ENCODE data around the gene TROAP. TPM values are rescaled to one million over a fixed set of nuclear protein-coding genes. Genes with fewer than 3 reads are reported as not detected.

The TROAP gene
- total and polyA plus RNA-seq, 2 donors (not counting 1 experiment from before 2014, with no cell fraction given): 0.88 to 1.0 TPM

DNA sequence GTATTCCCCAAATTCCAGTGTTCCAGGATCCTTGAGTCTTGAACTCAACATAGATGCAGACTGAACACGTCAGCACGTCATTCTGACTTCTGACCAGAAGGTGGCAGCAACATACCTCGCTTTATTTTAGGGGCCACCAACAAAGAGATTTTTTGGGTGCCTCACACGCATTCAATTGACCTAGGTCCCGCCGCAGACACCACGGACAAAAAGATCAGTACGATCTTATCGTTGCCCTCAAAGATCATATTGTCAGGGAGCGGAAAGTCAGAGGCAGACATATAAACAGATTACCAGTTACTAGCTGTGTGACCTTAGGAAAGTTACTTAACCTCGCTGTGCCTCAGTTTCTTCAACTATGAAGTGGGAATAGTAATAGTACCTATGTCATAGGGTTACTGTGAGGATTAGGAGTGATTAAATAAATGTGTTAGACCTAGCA, 34.6 kb upstream of the TROAP start:
- Mint-ChIP-seq H3K27ac (no peak overlapping the region), H3K4me1 (no peaks in the 10 kb centered on the region), H3K9me3 (ENCODE audit: insufficient read depth) (no peaks in the 10 kb centered on the region), H3K4me3 (no peak overlapping the region), H3K27me3 (peaks cover 28% of the 10 kb centered on the region)
- intact Hi-C loops (cut with micrococcal nuclease): loop anchor here (1.0 to 5.0 kb wide), 6 partner anchors 8 to 294 kb away; partner anchors contain the start of gene C1QL4
- WGBS (ENCODE audit: insufficient coverage): 17% methylated on average over 11 of the region's 11 CpGs
- H3K4me1 ChIP-seq (ENCODE audit: control insufficient read depth in 2 of 2, insufficient read depth in 2 of 2, low read length in 2 of 2): no peaks in the 10 kb centered on the region
- no peaks in the 10 kb centered on the region for H4K20me1 ChIP-seq (ENCODE audit: control insufficient read depth, insufficient read depth, low read length, poor library complexity, severe bottlenecking)
- H3K36me3 ChIP-seq (replicated peaks in 1 of 2; ENCODE audit: control extremely low read depth in 1 of 2, control insufficient read depth in 1 of 2, extremely low read depth in 1 of 2, insufficient read depth in 2 of 2, low read length in 1 of 2): no peaks in the 10 kb centered on the region
- no peak overlapping the region for H3K27ac ChIP-seq (ENCODE audit: low read length in 2 of 2)
- ATAC-seq (ENCODE audit: low read depth): peak; percentile 53
- H3K9ac ChIP-seq (ENCODE audit: low read length): no peak overlapping the region
- TF ChIP-seq, protein P1, sequence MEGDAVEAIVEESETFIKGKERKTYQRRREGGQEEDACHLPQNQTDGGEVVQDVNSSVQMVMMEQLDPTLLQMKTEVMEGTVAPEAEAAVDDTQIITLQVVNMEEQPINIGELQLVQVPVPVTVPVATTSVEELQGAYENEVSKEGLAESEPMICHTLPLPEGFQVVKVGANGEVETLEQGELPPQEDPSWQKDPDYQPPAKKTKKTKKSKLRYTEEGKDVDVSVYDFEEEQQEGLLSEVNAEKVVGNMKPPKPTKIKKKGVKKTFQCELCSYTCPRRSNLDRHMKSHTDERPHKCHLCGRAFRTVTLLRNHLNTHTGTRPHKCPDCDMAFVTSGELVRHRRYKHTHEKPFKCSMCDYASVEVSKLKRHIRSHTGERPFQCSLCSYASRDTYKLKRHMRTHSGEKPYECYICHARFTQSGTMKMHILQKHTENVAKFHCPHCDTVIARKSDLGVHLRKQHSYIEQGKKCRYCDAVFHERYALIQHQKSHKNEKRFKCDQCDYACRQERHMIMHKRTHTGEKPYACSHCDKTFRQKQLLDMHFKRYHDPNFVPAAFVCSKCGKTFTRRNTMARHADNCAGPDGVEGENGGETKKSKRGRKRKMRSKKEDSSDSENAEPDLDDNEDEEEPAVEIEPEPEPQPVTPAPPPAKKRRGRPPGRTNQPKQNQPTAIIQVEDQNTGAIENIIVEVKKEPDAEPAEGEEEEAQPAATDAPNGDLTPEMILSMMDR (IDR thresholded peaks at IDR 0.05): peak; percentile 95
- no peak for TF ChIP-seq EZH2 (IDR thresholded peaks at IDR 0.05; ENCODE audit: borderline replicate concordance, insufficient read depth, low read depth, low read length, poor library complexity, severe bottlenecking)
- peaks cover 0 to 33% (median 5%) of the 10 kb centered on the region in 4 experiments for H3K27me3 ChIP-seq (replicated peaks in 1 of 4; ENCODE audit: control extremely low read depth in 1 of 4, control insufficient read depth in 3 of 4, insufficient read depth in 4 of 4, low read length in 3 of 4)
- no peaks in the 10 kb centered on the region for H3K9me3 ChIP-seq (ENCODE audit: control extremely low read depth in 1 of 3, control insufficient read depth in 2 of 3, insufficient read depth in 1 of 3, low read length in 2 of 3)
- ChIA-PET POLR2A (no interaction called here), CTCF (interaction anchor here (0.6 to 13.4 kb wide), 26 partner anchors 9 to 291 kb away, joined by 3 to 139 read pairs (median 7); partner anchors contain the start of genes C1QL4, DNAJC22 and TROAP)
- peak; percentile 83 for DNase-seq
- no peak overlapping the region for H2AFZ ChIP-seq (ENCODE audit: insufficient read depth, low read depth, low read length, poor library complexity, severe bottlenecking)
- H3K4me2 ChIP-seq (replicated peaks; ENCODE audit: low read depth, low read length, poor library complexity, severe bottlenecking): no peak overlapping the region
- no peak overlapping the region for H3K4me3 ChIP-seq (ENCODE audit: control extremely low read depth in 1 of 5, extremely low read depth in 1 of 5, insufficient read depth in 1 of 5, low read depth in 2 of 5, low read length in 4 of 5)
- H3K79me2 ChIP-seq (ENCODE audit: control insufficient read depth, insufficient read depth, low read length): no peaks in the 10 kb centered on the region

DNA sequence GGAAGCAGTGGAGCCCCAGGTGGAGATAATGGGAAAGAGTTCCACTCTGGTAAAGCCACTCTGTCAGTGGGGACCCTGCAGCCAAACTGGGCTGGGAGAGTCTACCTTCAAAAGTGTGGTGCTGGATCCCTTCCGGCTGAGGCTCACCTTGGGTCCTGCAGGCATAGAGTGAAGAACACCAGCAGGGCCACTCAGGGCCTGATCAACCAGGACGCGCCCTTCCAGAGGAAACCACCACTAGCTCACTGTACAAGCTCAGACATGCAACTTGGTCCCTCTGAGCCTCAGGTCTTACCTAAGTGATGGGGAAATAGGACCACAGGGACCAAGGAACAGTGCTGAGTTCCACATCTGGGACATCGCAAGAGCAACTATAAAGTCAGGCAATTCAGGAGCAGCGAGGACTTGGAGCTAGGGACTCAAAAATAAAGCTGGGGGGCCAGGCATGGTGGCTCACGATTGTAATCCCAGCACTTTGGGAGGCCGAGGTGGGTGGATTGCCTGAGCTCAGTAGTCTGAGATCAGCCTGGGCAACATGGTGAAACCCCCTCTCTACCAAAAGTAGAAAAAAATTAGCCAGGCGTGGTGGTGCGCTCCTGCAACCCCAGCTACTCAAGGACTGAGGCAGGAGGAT, 34.0 kb upstream of the TROAP start:
- Mint-ChIP-seq H3K27me3 (peaks cover 32% of the 10 kb centered on the region), H3K9me3 (ENCODE audit: insufficient read depth) (no peaks in the 10 kb centered on the region), H3K4me3 (no peak overlapping the region), H3K27ac (no peak overlapping the region), H3K4me1 (no peaks in the 10 kb centered on the region)
- H3K4me1 ChIP-seq (ENCODE audit: control insufficient read depth in 2 of 2, insufficient read depth in 2 of 2, low read length in 2 of 2): no peaks in the 10 kb centered on the region
- no peak overlapping the region for H3K9ac ChIP-seq (ENCODE audit: low read length)
- H3K27me3 ChIP-seq (replicated peaks in 1 of 4; ENCODE audit: control extremely low read depth in 1 of 4, control insufficient read depth in 3 of 4, insufficient read depth in 4 of 4, low read length in 3 of 4): peaks cover 0 to 32% (median 4%) of the 10 kb centered on the region in 4 experiments
- WGBS (ENCODE audit: insufficient coverage): 86% methylated on average over 6 of the region's 9 CpGs
- no peak overlapping the region for H2AFZ ChIP-seq (ENCODE audit: insufficient read depth, low read depth, low read length, poor library complexity, severe bottlenecking)
- TF ChIP-seq EZH2 (IDR thresholded peaks at IDR 0.05; ENCODE audit: borderline replicate concordance, insufficient read depth, low read depth, low read length, poor library complexity, severe bottlenecking): no peak
- TF ChIP-seq, protein P1 (IDR thresholded peaks at IDR 0.05): no peak
- no peak overlapping the region for H3K4me3 ChIP-seq (ENCODE audit: control extremely low read depth in 1 of 5, extremely low read depth in 1 of 5, insufficient read depth in 1 of 5, low read depth in 2 of 5, low read length in 4 of 5)
- H4K20me1 ChIP-seq (ENCODE audit: control insufficient read depth, insufficient read depth, low read length, poor library complexity, severe bottlenecking): no peaks in the 10 kb centered on the region
- H3K4me2 ChIP-seq (replicated peaks; ENCODE audit: low read depth, low read length, poor library complexity, severe bottlenecking): no peak overlapping the region
- CTCF ChIA-PET: interaction anchor here (0.6 to 13.4 kb wide), 28 partner anchors 9 to 291 kb away, joined by 3 to 139 read pairs (median 6); partner anchors contain the start of genes C1QL4, DNAJC22 and TROAP
- ATAC-seq (ENCODE audit: low read depth) (no peak), DNase-seq (no peak)
- H3K9me3 ChIP-seq (ENCODE audit: control extremely low read depth in 1 of 3, control insufficient read depth in 2 of 3, insufficient read depth in 1 of 3, low read length in 2 of 3): no peaks in the 10 kb centered on the region
- no peaks in the 10 kb centered on the region for H3K79me2 ChIP-seq (ENCODE audit: control insufficient read depth, insufficient read depth, low read length)
- intact Hi-C loops (cut with micrococcal nuclease): loop anchor here (1.0 to 5.0 kb wide), 6 partner anchors 7 to 293 kb away; partner anchors contain the start of gene C1QL4
- no peak overlapping the region for H3K27ac ChIP-seq (ENCODE audit: low read length in 2 of 2)
- no peaks in the 10 kb centered on the region for H3K36me3 ChIP-seq (replicated peaks in 1 of 2; ENCODE audit: control extremely low read depth in 1 of 2, control insufficient read depth in 1 of 2, extremely low read depth in 1 of 2, insufficient read depth in 2 of 2, low read length in 1 of 2)
- POLR2A ChIA-PET: no interaction called here
